SHP77 treated with DMSO at 0.1 percent for 48 hours (cell line): Measurements from ENCODE around the gene OPALIN.

Experiments used
- DNase-seq: peaks from one replicate; lab custom pipeline; 2025; lab: John Stamatoyannopoulos, UW

The OPALIN gene

DNA sequence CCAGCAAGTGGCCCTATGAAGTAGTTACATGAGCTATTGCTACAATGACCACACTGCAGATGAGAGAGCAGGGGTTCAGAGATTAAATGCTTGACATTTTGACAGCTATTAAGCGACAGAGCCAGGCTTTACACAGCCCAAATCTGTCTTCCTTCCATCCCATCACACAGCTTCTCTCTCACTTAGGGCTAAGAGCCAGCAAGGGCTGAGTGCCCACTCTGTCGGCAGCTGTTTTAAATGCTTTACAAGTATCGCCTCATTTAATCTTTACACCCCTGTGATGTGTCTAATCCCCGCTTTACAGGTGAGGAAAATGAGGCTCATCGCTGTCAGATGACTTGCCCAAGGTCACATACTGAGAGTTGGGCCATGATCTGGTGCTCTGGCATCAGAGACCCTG, 15.2 kb upstream of the OPALIN start:
- DNase-seq: no peak

DNA sequence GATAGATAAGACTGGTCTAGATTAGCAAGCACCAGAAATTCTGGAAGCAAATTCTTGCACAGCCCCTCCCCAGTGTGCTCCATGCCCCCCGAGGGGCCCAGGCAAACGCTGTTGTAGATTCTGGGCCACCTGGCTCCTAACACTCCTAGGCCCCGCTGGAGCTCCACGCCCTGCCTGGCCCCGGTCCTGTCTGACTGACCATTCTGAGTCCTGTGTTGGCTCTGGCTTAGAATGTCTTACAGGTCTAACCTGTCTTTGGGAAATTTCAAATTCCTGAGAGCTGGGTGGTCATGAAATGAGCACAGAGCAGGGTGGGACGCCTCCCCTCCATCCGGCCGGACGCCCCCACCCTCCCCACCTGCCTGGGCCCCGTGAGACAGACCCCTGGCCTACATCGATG, 12.6 kb upstream of the OPALIN start:
- DNase-seq: no peak

DNA sequence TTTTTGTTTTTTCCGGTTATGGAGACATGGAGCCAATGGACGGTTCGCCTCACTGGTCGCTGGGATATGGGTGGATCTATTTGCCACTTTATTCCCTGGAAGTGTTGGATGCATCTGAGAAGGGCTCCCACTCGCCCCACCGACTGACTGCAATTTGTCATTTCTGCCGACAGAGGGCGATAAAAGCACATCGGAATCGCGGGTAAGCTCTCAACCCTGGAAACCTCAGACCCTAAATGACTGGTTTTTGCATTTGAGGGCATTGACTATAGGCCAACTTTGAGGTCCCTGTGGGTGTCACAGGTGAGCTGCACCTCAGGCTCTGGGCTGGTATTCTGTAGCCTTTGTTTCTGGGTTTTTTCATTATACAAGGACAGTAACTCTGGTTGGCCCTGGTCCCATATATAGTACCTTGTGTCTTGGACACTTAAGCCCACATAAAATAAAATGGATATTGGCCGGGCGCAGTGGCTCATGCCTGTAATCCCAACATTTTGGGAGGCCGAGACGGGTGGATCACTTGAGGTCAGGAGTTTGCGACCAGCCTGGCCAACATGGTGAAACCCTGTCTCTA, 11.9 kb upstream of the OPALIN start:
- DNase-seq: peak; percentile 13

GRCh38 chr10:96369890-96370583, 11.2 kb upstream of the OPALIN start:
- DNase-seq: no peak

DNA sequence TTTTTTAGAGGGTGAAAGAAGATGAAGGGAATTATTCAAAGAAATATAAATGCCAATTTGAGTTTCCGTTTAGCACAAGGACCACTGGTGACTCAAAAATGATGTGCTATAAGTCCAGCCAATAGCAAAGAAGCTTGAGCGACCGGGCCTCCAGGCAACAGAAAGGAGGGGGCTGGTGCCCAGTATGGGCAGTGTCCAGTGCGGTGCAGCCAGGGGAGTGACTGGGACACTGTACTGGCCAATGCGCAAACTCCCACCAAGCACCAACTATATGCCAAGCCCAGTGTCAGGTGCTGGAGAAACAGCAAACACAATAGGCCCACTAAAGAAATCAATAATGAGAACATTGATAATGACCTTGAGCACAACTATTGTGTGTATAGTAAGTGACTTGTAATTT, 10.2 kb upstream of the OPALIN start:
- DNase-seq: no peak

- no peak for DNase-seq
Measured at GRCh38 chr10:96367470-96367869, 8.7 kb upstream of the OPALIN start.

- DNase-seq: no peak
Measured at GRCh38 chr10:96366508-96366907, 7.7 kb upstream of the OPALIN start.

GRCh38 chr10:96365571-96365970, 6.8 kb upstream of the OPALIN start:
- DNase-seq: no peak

DNA sequence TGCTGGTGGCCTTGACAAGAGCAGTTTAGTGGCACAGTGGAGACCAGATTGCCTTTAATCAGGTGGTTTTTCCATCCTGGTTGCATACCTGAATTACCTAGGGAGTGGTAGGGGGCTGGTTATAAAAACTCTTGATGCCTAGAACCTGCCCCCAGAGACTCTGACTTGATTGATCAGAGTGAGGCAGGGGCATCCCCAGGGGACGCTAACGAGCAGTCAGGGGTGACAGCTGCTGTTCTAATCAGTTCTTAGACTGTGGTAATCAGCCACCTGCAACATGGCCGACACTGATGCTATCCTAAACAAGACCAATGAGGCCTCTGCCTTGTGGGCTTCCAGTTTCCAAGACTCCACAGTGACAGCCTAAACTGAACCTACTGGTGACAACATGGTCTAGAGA, 2.0 kb upstream of the OPALIN start:
- DNase-seq: no peak

GRCh38 chr10:96360331-96360730, 1.5 kb upstream of the OPALIN start:
- DNase-seq: no peak

GRCh38 chr10:96359616-96360015, 814 bp upstream of the OPALIN start:
- no peak for DNase-seq

GRCh38 chr10:96357038-96357620, 1.7 kb downstream of the OPALIN start:
- DNase-seq: no peak

DNA sequence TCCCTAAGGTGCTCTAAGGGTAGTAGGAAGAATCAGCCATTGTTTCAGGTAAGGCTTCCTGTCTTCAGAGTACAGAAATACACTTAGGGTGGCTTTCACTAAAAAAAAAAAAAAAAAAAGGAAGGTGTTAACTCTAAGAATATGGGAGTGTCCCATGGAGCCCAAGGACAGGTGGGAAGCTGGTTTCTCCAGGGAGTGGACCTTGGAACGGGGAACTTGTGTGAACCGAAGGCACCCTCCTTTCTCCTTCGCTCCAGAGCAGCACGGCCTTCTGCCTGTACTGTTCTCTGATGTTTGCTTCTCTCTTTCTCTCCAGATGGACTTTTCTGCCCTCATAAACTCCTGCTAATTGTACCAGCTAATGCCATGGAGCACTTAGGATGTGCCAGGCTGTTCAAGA, 6.2 kb downstream of the OPALIN start:
- DNase-seq: no peak

- DNase-seq: no peak
Measured at GRCh38 chr10:96352027-96352426, 6.8 kb downstream of the OPALIN start.

- no peak for DNase-seq
Measured at GRCh38 chr10:96346295-96346694, 12.5 kb downstream of the OPALIN start.

- DNase-seq: no peak
Measured at GRCh38 chr10:96345222-96345621, 13.6 kb downstream of the OPALIN start.

DNA sequence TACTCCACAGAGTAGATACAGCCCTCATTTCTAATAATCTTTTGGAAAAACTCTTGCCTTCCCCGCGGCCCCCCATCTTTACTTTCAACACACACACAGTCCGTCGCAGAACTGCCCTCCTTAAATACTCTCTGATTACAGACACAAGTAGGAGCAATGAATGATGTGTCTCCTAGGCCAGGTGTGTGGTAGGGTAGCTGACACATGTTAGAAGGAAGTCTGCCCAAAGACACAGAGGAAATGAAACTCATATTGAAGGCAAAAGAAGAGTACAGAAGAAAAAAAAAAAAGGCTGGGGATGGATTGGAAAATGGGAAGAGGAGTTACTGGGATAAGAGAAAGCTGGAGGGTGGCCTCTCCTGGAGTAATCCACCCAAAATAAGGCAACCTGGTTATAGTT, 14.6 kb downstream of the OPALIN start:
- DNase-seq: no peak

DNA sequence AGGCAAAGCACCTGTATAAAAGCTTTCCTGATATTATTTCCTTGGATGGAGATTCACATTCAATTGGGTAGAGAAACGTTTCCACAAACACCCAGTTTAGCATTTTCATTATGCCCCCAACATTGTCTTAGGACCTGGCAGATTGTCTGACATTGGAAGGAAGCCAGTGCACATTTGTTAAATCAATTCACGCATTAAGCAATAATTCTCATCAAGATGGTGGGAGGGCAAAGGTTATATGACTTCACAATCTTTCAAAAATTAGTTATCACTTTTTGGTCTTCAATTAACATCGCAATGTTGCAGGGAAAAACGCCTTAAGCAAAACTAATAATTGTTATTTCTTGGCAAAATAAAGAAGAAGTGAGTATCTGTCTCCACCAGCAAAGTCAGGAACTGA, 16.4 kb downstream of the OPALIN start:
- no peak for DNase-seq

DNA sequence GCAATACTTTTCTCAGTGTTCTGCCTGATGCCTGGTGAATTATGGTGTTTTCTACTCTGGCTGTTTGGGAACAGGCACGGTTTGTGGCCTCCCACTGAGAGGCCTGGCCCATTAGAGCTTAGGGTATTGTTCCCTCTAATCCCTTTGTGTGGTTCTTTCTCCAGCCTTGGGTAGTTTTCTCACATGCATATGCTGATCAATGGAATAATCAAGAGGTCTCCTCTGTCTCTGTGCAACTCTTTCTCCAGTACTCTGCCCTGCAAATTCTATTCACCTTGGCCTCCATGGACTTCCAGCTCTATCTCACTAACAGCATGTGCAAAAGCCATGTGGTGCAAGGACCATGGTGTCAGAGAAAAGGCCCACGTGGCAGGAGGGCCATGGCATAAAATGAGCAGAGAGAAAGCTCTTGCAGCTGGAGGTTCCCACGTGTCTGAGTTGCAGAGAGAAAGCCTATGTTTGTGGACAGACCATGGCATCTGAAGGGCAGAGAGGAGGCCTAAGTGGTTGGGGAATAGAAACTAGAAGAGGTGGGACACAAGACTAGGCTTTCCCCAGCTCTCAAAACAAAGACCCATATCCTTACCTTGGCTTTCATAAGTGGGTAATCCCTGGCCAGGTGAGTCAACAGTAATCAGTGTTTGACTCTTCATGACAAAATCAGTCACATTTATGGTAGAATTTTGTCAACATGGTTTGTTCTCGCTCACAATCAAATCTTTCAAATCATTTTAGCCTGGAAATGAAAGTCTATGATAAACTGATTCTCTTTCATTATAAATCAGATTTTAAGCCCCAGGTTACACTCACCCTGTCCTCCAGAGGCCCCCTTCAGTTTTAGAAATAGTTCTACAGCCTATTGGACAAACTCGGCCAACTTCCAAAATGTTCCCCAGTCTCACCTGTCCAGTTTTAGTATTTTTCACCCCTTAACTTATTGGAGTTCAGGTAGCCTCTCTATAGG, 17.3 kb downstream of the OPALIN start:
- no peak for DNase-seq

- DNase-seq: peak; percentile 29
Measured at GRCh38 chr10:96339956-96340904, 18.6 kb downstream of the OPALIN start.

GRCh38 chr10:96339383-96339782, 19.4 kb downstream of the OPALIN start:
- no peak for DNase-seq
